Stimulated activated CD4-positive, alpha-beta T cell treated with anti-CD3 and anti-CD28 coated beads, TNF-alpha, amount 100 ng/mL, for 4 hours (primary cell): ENCODE data around the gene MYL7.
"Not testable (repeated sequence)": the region's sequence is repeated elsewhere in the genome, so short reads cannot be mapped to it uniquely, and the experiment has no call there.

Experiments
- DNase-seq, 3 experiments: peaks; one replicate each; pipeline ENCODE4 v3.0.0-alpha.2; 2020; ENCODE audit warnings: low read depth in 3 of 3

Gene MYL7

DNA sequence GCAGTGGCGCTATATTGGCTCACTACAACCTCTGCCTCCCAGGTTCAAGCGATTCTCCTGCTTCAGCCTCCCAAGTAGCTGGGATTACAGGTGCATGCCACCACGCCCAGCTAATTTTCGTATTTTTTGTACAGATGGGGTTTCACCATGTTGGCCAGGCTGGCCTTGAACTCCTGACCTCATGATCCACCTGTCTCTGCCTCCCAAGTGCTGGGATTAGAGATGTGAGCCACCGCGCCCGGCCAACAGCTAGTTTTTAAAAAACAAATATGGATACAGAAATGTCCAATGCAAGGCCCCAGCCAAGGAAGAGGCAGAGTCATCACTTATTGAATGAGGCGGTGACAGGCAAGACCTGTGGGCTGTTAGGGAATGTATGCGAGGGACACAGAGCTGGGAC is 30.8 kb upstream of the MYL7 start:
- not testable (repeated sequence) for DNase-seq

DNA sequence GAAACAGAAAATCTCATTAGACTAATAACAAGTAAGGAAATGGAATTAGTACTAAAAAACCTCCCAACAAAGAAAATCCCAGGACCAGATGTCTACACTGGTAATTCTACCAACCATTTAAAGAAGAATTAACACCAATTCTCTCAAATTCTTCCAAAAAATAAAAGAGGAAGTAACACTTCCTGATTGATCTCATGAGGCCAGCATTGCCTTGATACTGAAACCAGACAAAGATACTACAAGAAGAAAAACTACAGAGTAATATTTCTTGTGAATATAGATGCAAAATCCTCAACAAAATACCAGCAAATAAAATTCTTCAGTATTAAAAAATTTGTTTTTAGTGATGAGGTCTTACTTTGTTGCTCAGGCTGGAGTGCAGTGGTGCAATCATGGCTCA is 26.8 kb upstream of the MYL7 start:
- no peak for DNase-seq

DNA sequence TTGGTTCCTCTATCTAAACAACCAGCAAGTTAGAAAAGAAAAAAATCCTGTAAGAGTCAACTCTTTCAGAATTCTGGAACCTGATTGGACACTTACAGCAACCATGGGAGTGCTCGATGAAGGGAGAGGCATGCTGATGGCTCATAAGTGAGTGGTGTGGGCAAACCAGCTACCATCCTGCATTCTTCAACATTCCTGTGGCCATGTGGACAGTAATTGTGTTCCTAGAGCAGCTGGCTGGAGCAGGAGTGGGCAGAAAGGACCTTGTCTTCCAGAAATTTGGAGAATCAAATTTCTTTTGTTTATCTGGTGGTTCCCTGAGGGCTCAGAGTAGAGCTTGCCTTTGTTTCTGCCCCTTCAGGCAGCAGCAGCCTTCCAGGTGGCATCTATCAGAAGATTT is 22.5 kb upstream of the MYL7 start:
- DNase-seq = no peak

DNA sequence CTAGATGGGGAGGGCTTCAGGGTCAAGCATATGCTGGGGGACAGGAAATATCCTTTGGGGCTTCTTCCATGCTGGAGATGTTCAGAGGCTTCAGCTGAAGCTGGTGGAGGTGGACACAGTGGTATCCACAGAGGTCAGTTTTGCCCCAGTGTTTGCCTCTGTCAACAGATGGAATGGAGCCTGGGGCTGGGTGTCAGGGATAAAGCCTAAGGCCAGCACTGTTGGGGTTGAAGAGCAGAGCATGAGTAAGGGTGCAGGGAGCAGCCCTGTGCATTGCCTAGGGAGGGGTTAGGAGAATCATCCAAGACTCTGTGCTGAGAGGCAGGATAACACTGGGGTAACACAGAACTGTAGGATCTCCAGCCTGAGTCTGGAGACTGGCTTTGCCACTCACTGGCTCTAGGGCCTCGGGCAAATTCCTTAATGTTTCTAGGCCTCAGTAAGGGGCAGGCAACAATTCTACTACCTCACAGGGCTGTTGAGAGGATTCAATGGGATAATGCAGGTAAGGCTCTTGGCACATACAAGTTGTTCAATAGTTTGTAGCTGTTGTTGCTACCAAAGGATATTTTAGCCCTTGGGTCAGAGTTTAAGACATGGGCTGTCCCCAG is 21.8 kb upstream of the MYL7 start:
- no peak for DNase-seq

DNA sequence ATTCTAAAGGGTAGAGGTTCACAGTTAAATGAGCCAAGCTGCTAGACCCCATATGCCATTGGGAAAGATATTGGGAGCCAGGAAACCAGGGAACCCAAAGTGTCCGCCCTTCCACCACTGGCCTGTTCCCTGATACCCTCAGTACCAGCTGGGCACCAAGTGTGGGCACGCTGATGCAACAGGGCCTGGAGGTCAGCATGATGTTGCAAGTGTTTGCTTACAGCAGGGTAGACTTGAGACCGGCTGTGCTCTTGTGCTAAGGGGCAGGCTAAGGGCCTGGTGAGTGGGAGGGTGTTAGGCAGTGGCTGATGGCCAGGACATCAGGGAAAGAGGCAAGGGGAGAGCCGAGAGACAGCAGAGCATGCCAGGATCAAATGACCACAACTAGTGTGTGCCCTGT is 21.0 kb upstream of the MYL7 start:
- DNase-seq = no peak

DNA sequence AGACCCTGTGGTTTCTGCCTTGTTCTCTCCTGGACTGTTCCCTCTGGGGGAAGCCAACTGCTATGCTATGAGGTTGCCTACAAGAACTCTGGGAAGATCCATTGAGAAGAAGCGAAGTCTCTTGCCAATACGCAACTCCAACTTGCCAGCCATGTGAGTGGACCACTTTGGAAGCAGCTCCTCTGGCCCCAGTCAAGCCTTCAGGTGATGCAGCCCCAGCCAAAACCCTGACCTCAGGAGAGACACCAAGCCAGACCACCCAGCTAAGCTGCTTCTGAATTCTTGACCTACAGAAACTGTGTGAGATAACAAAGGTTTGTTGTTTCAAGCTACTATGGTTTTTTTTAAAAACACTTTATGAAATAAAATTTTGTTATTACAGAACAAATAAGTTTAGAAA is 20.2 kb upstream of the MYL7 start:
- DNase-seq = no peak

DNA sequence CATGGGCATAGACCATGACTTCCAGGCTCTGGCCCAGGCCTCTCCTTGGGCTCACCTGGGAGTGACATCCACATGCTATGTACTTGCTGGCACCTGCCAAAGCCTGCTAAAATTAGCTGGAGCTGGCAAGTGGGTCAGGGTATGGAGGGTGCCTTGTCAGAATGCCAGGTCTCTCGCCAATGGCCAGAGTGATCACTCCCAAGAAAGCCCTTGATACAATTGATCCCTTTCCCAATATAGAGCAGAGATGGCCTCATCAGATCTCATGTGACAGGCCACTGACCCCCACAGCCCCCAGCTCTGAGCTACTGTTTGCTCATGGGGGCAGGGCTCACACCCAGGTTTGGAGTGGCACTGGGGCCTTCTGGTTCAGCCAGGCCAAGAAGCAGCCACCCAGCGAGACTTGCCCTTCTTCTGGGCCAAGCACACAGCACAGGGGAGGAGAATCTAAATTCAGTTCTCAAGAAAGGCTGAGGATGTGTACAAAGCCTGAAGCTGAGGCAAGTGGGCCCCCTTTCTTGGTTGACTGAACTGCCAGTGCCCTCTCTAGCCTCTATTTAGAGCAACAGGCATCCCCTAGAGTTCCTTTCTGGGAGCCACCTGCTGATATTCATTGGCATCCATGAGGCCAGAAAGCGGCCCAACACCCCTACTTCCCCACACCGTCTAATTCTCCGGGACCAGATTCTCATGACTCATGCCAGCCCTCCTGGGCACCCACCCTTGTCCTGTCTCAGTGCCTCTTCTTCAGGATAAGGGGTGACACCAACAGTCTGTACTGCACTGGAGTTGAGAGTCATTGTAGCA is 18.9 kb upstream of the MYL7 start:
- DNase-seq = no peak

DNA sequence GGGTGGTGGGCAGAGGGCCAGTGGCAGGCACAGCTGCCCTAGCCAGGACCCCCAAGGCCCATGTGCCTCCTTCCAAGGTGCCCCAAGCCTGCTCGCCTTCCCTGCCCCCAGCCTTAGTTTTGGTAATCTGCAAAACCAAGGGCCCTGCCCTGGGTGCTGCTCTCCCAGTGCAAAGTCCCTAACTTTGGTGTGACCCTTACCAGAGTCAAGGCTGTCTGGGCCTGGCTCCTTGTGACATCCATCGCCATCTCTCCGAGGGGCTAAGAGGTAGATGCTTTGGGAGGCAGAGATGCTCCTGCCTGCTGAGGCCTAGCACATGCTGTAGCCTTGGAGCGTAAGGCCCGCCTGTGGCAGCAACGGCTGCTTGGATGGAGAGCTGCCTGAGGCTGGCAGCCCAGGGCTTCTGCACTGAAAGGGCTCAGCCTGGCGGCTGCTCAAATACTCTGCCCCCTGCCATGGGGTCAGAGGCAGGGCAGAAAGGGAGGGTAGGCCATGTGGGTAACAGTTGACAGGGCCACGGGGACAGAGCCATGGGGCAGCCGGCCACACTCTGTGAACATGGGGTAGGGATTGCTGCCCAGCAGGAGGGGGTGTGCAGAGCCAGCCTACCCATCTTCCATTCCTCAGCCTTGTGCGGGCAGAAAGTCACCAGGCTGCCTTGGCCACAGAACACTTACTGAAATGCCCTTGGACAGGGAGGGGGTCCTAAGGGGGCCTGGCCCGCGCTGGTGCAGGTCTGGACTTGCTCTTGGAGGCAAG is 17.9 kb upstream of the MYL7 start:
- no peak for DNase-seq

DNA sequence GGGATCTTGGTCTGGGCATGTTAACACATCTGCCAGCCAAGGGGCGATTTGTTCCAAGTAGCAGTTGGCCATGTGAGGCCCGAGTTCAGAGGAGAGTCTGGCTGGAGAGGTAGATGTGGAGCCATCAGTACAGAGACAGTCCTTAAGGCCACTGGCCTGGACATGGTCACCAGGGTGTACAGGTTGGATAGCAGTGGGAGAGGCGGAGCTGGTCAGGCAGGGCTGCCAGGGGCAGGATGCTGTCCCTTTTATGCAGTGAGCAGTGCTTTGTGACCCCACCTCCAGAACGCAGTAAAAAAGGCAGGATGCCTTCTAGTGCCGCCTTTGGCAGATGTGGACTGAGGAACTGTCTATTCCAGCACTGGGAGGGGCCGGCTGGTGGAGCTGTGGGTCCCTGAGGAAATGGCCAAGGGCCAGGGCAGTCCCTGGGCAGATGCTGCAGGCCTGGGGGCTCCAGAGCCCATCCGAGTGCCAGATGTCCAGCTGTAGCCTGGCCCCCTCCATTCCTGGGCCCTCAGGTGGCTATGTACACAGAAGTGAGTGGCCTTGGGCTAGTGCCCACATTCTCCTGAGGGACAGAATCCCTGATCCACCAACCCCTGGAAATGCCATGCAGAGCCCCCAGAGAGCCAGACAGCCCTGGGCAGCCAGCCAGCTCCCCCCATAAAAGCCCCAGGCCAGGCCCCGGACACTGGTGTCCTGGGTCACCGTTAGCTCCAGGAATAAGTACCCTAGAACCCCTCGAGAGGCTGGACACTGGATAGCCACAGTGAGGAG is 17.2 kb upstream of the MYL7 start:
- no peak for DNase-seq

DNA sequence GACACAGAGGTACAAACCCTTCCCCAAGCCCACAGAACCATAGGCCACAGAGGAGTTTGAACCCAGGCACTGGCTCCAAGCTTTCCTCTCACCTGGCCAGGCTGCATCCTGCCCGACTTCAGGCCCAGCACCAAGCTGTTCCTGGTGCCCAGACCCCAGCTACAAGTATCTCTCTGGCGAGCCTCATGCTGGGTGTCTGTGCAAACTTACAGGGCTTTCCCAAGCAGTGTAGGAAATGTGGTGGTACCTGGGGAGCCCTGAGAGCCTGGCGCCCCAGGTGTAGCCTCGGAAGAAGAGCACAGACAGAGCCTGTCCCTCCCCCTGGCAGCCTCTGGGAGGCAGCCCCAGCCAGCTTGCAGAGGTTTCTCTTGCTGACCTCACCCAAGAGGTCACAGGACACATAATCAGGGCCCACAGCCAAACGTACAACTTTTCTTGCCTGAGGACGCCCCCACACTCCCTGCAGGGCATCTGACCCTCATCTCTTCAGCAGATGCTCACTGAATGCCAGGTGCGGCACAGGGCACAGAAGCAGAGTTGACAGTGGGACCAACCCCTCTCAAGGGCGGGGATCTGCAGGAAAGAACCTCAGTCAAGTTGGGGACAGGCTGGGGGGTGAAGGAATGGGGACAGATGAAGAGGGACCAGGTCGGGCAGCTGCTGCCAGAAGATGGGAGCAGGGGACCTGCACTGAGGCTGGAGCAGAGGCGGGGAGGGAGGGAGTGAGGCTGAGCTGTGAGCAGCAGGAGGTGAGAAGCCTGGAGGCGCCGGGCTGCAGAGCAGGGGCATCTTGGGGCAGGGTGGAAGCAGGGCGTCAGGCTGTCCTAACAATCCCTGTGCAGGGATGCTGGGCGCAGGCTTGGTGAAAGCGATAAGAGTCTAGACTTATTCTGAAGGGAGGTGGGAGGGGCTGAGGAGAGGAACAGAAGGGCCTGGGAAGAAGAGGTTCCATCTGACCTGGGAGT is 16.3 kb upstream of the MYL7 start:
- DNase-seq = no peak

DNA sequence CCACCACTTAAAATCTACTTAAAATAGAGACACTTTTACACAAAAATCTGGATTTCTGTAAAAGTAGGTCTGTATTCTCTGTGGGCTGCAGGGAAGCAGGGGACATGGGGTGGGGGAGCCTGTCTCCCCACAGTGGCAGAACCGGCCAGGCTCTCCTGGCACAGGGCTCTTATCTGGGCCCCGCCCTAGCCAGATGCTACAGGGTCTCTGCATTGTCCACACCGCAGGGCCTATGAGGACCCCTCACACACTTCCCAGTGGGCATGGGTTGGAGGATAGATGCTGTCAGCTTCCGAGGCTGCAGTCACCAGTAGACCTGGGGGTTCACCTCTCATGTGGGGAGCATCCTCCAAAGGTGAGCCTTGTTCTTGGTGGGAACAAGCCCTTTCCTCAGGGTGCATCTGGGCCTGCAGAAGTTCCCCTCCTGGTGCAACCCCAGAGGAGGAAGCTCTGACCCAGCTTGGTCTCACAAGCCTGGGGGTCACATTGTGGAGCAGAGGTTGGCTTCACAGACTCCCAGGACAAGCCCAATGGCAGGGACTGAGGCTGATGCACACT is 15.4 kb upstream of the MYL7 start:
- no peak for DNase-seq

DNA sequence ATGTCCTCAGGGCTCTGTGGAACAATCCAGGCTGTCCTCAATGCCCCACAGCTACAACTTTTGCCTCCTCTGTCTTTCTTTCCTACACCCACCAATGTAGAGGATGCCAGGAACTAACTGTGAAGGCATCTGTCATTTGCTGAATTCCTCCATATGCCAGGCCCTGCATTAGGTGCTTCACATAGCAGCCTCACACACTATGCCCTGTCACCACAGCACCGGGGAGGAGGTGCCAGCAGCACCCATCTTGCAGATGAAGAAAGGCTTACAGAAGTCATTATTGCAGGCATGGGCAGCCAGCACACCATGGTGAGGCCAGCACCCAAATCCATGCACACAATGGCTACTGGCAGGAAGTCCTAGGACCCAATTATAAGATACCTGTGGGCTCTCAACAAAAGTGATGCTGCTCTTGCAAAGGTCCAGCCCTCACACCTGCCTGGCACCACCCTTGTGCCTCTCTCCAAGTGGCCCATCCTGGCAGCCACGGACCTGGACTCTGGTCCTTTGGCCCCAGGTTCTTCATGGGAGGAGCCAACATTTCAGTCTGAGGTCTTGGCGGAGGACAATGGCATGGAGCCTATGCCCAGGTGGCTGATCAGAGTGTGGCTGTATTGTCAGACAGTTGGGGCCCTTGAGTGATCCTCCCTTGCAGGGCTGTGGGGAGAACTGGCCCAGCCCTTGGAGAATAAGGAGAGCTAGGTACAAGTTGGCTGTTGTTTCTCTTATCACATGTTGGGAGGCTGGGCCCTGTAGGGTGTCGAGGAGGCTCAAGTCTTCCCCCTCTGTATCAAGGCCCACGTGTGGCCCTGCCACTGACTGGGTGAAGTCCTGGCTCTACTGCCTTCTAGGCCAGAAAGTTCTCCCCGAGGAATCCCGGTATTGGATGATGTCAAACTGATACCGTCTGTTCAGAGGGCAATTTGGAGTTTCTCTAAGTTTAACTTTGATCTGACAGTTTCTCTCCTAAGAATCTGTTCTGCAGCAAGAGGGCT is 14.4 kb upstream of the MYL7 start:
- no peak for DNase-seq

DNA sequence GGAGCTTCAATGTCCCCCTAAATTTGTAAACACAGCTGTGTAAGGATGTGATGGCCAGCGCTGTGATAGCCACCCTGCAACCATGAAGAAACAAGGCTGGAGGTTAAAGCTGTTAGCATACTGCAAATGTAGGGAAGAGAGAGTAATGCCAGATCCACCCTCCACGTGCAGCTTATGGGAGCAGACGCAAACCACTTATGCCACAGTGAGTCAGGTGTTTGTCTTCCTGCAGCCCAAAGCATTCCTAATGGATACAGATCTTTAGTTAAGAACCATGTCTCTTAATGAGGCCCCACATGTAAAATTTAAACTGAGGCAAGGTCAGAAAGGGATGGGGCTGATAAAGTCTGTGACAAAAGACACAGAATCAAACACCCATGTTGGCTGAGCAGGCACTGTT is 13.6 kb upstream of the MYL7 start:
- DNase-seq = no peak

DNA sequence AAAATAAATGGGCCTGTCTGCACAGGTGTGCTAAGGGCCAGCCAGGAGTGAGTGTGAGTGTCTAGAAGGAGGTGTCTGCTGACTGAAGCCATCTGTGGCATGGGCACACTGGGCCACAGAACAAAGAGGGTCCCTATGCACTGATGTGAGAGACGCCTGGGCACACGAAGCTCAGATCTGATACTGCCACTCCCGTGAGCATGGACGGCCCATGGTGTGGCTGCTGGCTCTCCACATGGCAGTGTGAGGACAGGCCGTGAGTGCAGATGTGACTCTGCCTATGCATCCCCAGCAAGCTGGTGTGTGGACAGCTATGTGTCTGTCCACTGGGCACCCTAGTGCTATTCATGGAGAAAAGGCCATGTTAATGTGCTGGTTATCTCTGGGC is 12.8 kb upstream of the MYL7 start:
- DNase-seq = no peak

DNA sequence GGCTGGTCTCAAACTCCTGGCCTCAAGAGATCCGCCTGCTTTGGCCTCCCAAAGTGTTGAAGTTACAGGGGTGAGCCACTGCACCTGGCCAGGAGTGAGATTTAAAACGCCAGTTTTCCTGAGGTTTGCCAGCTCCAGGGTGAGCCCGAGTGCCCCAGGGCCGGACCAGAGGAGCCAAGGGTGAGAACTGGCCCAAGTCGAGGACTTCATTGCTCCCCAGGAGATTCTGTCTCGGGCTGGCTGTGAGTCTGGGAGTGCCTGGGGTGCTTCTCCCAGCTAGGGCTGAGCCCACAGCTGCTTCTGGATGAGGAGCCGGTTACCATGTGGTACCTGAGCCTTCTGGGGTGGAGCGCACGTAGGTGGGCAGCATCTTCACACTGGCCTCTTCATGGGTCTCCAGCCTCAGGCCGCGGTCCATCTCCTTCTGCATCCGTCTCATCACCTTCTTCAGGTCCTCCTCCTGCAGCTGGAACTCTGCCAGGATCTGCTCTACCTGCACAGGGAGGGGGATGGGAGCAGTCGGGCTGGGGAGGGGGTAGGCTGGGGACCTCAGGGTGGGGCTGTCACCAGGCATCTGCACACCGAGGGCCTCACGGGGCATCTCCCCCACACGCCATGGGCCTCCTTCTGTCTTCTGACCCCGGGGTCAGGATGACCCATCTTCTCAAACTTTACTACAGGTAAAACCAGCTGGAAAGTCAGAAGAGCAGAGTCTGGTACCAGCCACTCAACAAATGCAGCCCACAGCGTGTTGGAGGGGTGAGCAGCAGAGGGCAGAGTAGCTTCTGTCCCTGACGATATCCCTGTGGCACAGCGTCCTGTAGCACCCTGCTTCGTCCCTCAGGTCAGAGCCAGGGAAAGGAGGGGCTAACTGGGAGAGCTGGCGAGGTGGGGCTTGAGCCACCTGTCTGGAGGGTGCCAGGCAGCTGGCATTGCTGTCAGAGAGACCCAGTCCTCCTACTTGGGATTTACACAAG is 12.1 kb upstream of the MYL7 start:
- DNase-seq = no peak

DNA sequence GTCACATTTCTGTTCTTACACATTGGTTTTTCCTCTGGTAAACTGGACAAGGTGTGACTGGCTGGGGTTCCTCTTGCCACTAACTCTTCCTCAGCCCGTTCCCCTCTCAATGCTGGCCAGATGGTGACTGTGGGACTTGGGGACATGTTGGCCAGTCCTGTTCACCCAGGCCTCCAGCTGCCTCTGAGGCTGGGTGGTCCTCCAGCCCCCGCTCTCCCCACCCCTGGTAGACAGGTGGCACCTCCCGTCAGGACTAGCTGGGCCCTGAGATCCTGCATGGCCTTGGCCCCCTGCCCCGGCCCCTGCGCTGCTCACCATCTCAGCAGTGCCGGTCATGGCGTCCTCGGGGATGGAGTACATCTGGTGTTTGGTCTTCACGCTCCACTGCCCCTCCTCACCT is 10.8 kb upstream of the MYL7 start:
- DNase-seq = no peak

DNA sequence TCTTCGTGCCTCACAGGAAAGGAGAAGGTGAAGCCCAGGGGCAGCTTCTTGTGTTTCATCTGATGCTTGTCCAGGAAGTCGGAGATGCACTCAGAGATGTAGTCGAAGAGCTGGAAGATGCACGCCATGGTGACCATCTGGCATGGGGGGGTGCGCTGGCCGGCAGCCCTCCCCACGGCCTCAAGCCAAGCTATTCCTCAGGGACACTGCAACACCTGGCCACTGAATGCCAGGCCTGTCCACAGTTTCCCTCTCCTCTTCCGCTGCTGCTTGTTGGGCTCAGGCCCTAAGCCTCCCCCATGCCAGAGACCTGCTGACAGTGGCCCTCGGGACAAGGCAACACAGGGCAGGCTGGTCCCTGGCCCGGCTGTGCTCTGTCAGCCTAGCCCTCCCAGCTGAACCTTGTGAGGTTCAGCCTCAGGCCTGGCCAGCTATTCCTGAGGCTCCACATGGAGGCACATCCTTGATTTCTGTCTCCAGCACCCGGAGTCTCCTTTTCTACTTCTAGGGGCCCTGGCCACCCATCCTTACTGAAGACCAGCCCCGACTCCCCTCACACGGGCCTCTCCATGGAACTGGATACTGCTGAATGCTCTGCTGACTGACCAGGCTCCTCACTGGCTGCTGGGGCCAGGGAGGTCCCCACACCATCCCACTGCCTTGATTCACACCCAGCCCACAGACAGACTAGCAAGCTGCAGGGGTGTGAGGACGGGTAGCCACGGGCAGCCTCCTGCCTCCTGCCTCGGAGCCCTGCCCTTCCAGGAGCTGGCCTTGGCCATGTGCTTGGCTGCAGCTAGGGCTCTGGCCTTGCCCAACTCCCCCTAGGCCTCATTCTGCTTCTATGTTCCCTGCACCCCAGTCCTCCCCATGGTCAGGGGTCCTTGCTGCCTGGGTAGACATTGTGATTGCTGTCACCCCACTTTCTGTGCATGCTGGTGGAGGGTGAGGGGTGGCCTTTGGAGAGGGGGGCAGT is 10.1 kb upstream of the MYL7 start:
- no peak for DNase-seq
